ENCODE data around the gene CTBP1. TPM values are rescaled to one million over a fixed set of nuclear protein-coding genes. Genes with fewer than 3 reads are reported as not detected.
A peak's percentile ranks its signal among the peaks of the same experiment; 100 is the strongest.

The CTBP1 gene
- total RNA-seq, 1 experiment from 2014 or later: 136 TPM

- Histone ChIP-seq H2BK20ac (ENCODE audit: low read depth, low read length, poor library complexity, severe bottlenecking) (no peak overlapping the region), H3K14ac (ENCODE audit: insufficient read depth, low read length) (no peak overlapping the region), H3K27ac (ENCODE audit: insufficient read length, low read depth, low read length) (no peak overlapping the region), H4K8ac (replicated peaks; ENCODE audit: insufficient read length, low read depth, low read length) (no peak overlapping the region), H3K79me1 (ENCODE audit: insufficient read depth, low read depth, low read length, poor library complexity, severe bottlenecking) (no peaks in the 10 kb centered on the region), H2AK5ac (ENCODE audit: insufficient read length, low read length) (no peak overlapping the region), H3K18ac (ENCODE audit: insufficient read length, low read depth, low read length) (no peak overlapping the region), H3K56ac (ENCODE audit: insufficient read length, low read depth, low read length) (no peak overlapping the region), H2BK12ac (ENCODE audit: insufficient read length, low read depth, low read length) (no peak overlapping the region), H4K5ac (ENCODE audit: insufficient read length, low read depth, low read length) (no peak overlapping the region), H4K20me1 (ENCODE audit: control insufficient read depth, insufficient read depth, insufficient read length) (no peaks in the 10 kb centered on the region), H3K4me2 (ENCODE audit: insufficient read depth, insufficient read length, low read length) (no peak overlapping the region), H2AFZ (ENCODE audit: low read length) (no peak overlapping the region), H3T11ph (ENCODE audit: low read length) (no peak overlapping the region), H2BK5ac (ENCODE audit: insufficient read length, low read length) (no peak overlapping the region), H2BK15ac (ENCODE audit: low read depth, low read length) (no peak overlapping the region), H3K23ac (ENCODE audit: insufficient read length, low read depth, low read length) (no peak overlapping the region), H3K27me3 (ENCODE audit: insufficient read depth, low read length) (no peaks in the 10 kb centered on the region), H3K79me2 (ENCODE audit: insufficient read depth, low read length) (no peaks in the 10 kb centered on the region), H3K9me3 (ENCODE audit: control insufficient read depth, low read depth, low read length) (no peaks in the 10 kb centered on the region), H3K9ac (ENCODE audit: extremely low read depth, insufficient read length, low read length) (no peak overlapping the region), H2BK120ac (ENCODE audit: low read depth, low read length, poor library complexity, severe bottlenecking) (no peak overlapping the region), H3K4ac (ENCODE audit: low read depth, low read length) (no peak overlapping the region), H3K4me1 (ENCODE audit: insufficient read depth, low read length) (no peaks in the 10 kb centered on the region), H4K91ac (ENCODE audit: insufficient read length, low read depth, low read length) (no peak overlapping the region), H3K23me2 (ENCODE audit: insufficient read length, low read depth, low read length, poor library complexity, severe bottlenecking) (peaks cover 3% of the 10 kb centered on the region)
- no CpG with 5 or more reads among the region's 34 CpGs for WGBS (ENCODE audit: extremely low coverage, insufficient read length, low lambda C conversion rate)
- H3K9me3 Mint-ChIP-seq: no peaks in the 10 kb centered on the region
- 0 out of 7 replicates have a peak overlapping the region, but pooled peaks of 1 of the 3 experiments have one; percentile 35 for H3K27ac Mint-ChIP-seq
- H3K4me3 Mint-ChIP-seq: no peak overlapping the region
- DNase-seq: no peak
- no peak for TF ChIP-seq CTCF (conservative IDR thresholded peaks at IDR 0.05)
- H3K4me1 Mint-ChIP-seq: no peaks in the 10 kb centered on the region
- H3K36me3 Mint-ChIP-seq (ENCODE audit: insufficient read depth in 1 of 3, low read depth in 3 of 3): peaks cover 2 to 30% (median 27%) of the 10 kb centered on the region in 3 experiments; a peak in 6 of 7 replicates
- H3K27me3 Mint-ChIP-seq (ENCODE audit: low read depth): no peaks in the 10 kb centered on the region
These were observed 36.9 kb downstream of the CTBP1 start for GRCh38 chr4:1211891-1212545.

All from H9 (cell line).